ENCODE data around the gene GLI1.
"Not testable (repeated sequence)": the region's sequence is repeated elsewhere in the genome, so short reads cannot be mapped to it uniquely, and the experiment has no call there.

The GLI1 gene

DNA sequence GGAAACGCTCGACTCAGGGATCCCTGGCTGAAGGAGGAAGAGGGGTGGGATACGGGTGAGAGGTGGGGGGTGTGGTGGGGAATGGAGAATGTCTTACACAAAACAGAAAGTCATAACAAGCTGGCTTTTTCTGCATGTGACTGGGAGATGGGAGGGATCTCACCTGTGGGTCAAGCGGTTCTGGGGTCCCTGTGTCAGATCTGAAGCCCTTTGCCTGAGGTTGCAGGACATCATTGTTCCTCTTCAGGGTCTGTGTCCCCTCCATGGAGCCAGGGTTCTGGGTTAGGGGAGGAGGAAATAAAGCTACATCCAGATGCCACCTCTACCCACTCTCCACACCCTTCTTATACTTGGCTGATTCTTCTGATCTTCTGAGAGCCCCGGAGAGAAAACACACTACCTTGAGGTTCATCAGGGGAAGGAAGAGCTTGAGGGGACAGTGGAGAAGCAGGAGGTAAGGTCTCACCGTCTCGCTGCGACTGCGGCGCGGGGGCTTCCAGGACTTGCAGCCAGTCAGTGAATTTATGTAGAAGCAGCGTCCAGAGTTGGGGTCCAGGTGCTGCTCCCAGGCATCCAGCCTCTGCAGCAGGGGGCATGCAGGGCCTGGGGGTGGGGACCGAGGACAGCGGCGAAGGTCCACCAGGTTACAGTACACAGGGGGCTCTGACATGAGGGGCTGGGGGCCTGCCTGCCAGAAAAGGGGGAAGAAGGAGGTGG is 17.6 kb downstream of the GLI1 start:
- no peak for DNase-seq

DNA sequence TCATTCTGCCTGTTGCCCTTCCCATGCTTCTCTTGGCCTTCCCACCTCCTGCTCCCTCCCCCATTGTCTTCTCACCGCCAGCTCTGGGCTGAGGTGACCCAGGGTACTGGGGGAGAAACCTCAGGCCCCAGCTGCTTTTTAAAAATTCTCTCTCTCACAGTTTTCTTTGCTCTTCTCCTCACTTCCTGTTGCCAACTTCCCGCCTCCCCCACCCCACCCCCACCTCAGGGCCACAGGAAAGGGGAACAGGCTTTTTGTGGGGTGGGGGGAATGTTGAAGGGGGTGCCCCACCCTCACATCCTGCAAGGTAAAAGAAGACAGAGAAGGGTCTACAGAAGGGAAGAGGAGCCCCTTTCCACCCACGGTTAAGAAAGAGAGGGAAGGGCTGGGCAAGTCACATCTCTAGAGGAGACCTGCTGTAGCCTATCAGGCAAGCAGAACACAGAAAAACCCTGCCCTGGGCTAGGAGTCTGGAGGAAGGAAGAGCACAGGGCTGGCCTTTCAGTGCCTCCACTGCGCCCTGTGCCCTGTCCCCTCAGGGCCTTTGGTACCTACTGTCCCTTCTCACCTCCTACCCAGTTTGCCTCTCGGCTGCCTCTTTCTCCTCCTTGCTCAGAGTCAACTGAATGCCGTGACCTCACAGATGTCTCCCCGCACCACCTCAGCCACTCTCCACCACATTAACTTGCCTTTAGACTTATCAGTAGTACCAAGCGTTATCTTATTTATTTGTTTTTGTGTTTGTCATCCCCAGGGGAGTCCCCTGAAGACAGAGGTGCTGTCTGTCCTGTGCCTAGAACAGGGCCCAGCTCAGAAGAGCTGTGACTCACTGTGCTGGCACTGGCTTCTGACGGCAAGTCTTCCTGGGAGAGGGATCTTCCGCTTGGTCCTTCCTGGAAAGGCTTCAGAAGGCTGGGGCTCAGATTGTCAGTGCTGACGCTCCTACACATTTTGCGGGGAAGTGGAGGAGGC is 18.4 kb downstream of the GLI1 start:
- peak; percentile 84 for DNase-seq

DNA sequence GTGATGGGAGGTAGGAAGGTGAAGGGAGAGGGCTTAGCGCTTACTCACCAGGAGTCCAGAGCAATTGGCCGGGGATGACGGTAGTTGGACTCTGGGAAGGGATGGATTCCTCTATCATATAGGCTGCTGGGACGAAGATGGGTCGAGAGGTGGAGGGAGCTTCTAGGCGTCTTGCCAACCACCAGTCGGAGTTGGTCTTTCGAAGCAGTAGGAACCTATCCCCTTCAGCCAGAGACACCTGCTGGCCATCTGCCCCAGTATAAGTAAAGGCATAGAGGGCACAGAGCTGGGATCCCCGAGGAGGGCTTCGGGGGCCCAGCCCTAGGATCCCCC is 19.4 kb downstream of the GLI1 start:
- no peak for DNase-seq

DNA sequence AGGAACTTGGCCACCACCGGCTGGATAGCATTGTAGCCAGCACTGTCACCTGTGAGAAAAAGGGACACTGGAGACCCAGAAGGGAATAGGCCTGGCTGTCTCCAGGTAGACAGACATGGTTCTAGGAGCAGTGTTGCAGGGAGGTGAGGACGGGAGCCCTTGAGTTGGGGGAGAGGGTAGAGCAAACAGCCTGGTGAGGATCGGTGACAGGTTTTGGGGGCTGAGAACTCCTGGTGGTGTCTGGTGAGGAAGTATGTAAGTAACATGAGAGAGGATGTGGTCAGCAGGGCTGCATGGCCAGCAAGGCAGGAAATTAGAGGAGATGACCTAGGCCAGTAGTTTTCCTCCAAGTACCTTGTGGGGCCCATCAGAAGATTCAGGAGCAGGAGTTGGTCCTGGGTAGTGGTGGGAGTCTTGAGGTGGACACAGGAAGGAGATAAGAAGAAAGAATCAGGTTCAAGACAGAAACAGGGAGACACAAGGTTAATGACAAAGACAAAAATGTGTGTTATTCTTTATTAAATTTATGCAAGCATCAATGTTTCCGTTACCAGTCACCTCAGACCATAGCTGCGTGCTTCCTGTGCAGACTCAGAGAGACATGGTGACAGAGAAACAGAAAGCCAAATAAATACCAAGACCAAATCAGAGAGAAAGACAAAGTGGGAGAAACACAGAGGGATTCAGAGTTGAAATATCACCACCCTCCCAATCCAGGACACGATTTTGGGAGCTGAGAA is 20.0 kb downstream of the GLI1 start, which contains the start of gene ARHGAP9:
ARHGAP9 (minus strand) TSS at position 491 of the 740 bp plus-strand sequence; CDS start at position 31, 460 bp downstream.
- peak; percentile 84 for DNase-seq

DNA sequence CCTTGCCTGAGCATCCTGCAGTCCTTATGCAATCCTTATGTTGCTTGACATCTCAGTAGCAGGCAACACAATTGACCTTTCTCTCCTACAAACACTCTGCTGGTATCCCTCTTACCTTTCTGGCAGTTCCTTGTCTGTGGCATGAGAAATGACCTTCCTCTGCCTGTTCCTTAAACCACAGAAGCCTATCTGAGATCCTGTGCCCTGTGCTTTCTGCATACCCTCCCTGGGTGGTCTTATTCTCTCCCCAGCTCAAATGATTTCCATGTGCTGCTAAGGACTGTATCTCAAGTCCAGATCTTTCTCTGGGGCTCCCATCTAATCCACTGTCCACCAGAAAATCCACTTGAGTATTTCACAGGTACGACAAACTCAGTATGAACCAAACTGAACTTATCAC is 22.1 kb downstream of the GLI1 start:
- DNase-seq = no peak

DNA sequence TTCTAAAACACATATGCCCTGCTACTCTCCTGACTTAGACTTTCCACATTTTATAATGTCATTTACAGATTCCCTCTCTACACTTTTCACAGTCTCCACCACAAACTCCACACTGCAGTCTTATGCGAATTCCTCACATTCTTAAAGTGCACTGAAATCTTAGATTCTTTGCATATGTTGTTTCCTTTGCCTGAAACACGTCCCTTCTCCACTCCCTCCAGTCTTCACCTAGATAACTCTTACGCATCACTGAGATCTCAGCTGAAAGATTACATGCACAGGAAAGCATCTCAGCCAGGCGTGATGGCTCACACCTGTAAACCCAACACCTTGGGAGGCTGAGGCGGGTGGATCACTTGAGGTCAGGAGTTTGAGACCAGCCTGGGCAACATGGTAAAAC is 23.9 kb downstream of the GLI1 start:
- DNase-seq = no peak

DNA sequence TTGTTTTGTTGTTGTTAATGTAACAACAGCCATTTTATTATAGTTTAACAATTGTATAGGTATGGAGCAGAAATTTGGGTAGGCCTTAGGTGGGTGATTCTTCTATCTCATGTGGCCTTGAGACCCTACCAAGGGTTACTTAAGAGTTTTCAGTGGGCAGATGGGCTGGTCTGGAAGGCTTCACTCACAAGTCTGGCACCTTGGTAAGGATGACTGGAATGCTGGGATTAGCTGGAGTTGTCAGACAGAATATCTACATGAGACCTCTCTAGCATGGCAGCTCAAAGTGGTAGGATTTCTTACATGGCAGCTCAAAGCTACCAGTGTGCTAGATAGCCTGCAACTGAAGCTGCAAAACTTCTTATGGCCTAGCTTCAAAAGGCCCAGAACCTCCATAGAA is 26.1 kb downstream of the GLI1 start:
- DNase-seq = no peak

DNA sequence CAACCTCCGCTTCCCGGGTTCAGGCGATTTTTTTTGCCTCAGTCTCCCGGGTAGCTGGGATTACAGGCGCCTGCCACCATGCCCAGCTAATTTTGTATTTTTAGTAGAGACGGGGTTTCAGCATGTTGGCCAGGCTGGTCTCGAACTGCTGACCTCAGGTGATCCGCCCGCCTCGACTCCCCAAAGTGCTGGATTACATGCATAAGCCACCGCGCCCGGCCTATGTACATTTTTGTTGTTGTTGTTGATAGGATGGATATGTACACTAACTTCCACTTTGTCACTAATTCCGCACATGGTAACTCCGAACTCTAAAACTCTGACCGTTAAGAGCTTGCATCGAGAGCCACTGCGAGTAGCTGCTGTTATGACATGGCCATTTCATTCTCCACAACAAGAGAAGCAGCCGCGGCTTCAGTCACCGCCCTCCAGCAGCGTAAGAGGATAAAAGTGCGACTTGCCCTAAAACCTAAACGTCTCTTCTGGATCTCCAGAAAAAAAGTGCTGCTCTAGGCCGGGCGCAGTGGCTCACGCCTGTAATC is 27.5 kb downstream of the GLI1 start:
- DNase-seq = no peak

DNA sequence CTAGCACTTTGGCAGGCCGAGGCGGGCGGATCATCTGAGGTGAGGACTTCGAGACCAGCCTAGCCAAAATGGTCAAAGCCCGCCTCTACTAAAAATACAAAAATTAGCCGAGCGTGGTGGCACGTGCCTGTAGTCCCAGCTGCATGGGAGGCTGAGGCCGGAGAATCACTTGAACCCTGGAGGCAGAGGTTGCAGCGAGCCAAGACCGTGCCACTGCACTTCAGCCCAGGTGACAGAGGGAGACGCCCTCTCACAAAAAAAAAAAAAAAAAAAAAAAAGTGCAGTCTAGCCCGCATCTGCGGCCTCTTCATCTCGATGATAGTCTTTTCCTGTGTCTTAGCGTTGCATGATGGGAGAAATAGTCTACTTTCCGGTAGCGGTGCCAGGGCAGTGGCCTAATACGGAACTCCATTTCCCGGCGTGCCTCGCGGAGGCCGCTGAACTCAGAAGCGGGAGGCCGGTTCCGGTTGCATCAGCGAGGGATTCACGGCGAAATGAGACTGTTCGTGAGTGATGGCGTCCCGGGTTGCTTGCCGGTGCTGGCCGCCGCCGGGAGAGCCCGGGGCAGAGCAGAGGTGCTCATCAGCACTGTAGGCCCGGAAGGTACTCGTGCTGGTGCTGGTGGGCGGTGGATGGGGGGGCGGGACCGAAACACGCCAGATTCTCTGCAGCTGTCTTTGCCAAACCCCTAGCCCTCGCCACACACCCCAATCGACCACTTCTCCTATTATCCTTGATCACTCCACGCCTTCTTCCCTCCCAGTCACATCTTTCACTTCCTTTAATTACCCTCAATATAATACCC is 28.2 kb downstream of the GLI1 start, which contains the start of gene MARS1:
MARS1 (plus strand) TSS at position 472 of the 805 bp plus-strand sequence; CDS start at position 495, 23 bp downstream.
- DNase-seq = peak; percentile 98

DNA sequence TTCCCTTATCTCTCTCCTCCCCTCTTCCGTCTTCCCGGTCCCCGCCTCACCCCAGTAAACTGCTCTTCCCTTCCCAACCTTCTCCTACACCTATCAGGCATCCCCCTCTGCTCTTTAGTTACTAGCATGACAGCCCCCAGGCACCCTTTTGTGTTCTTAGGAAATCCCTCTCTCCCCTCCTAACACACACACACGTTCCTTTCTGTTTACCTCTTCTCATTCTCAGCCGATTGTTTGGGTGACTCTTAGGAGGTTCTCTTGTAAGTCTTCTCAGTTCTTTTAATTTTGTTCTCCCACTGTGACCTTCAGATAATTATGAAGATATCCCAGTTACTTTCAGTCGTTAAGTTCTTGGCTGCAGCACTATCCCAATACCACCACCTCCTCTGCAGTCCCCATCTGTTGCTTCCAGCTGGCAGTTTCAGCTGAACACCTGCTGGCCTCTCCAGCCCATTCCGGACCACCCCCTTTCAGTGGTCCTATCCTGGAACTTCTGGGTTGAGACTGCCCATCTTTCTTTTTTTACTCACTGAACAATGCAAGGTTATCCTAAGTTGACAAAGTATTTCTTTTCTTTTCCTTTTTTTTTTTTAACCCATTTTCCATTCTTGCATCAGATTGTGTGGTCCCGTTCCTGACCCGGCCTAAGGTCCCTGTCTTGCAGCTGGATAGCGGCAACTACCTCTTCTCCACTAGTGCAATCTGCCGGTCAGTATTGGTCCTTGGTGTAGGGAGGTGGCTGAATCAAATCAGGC is 29.0 kb downstream of the GLI1 start:
- DNase-seq = no peak

DNA sequence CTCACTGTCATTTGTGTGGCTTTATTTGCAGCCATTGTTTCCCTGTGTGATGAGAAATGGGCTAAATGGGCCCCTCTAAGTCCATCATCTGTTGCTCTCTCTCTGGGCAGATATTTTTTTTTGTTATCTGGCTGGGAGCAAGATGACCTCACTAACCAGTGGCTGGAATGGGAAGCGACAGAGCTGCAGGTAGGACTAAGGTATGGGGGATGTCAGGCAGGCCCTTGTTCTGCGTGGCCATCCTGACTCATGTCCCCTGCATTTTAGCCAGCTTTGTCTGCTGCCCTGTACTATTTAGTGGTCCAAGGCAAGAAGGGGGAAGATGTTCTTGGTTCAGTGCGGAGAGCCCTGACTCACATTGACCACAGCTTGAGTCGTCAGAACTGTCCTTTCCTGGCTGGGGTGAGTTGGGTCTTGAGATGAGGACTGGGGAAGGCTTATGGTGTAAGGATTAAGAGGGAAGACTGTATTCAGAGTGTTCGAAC is 29.6 kb downstream of the GLI1 start:
- DNase-seq = no peak

DNA sequence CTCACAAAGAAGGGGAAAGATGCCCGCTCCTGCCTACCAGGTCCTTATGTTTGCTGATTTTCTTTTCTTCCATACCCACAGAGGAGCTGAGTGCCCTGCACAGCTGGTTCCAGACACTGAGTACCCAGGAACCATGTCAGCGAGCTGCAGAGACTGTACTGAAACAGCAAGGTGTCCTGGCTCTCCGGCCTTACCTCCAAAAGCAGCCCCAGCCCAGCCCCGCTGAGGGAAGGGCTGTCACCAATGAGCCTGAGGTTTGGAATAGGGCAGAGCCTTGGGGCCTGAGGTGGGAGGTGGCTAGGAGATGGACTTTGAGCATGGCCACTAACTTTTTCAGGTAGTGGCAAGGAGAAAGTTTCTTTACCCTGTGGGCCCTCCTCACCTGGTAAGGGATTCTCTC is 30.5 kb downstream of the GLI1 start:
- DNase-seq = no peak

DNA sequence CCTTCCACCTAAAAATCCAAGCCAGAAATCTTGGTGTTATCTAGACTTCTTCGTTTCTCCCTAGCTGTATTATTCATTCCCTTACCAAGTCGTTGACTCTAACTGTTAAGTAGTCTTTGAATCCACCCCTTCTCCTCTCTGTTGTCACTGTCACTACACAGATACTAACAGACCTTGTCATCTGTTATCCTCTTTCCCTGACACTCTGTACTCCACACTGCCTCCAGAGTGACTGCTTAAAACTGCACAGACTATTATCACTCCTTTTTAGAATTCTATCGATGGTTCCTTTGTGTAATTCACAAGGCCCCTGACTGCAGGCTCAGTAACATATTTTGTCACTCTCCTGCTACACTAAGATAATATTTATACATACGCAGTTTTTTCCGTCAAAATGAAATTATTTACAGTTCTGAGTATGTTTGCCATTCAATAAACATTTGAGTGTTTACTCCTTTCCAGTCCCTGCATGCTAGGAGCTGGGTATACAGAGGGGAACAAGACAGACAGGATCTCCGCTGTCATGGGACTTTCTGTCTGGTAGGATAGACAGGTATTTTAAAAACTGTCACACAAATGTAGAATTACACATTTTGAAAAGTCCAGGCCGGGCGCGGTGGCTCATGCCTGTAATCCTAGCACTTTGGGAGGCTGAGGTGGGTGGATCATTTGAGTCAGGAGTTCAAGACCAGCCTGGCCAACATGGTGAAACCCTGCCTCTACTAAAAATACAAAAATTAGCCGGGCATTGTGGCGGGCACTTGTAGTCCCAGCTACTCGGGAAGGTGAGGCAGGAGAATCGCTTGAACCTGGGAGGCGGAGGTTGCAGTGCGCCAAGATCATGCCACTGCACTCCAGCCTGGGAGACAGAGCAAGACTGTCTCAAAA is 32.1 kb downstream of the GLI1 start:
- DNase-seq = no peak

DNA sequence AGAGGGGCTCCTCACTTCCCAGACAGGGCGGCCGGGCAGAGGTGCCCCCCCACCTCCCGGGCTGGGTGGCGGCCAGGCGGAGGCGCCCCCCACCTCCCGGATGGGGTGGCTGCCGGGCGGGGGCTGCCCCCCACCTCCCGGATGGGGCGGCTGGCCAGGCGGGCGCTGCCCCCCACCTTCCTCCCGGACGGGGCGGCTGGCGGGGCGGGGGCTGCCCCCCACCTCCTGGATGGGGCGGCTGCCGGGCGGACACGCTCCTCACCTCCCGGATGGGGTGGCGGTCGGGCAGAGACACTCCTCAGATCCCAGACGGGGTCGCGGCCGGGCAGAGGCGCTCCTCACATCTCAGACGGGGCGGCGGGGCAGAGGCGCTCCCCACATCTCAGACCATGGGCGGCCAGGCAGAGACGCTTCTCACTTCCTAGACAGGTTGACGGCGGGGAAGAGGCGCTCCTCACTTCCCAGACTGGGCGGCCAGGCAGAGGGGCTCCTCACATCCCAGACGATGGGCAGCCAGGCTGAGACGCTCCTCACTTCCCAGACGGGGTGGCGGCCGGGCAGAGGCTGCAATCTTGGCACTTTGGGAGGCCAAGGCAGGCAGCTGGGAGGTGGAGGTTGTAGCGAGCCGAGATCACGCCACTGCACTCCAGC is 35.6 kb downstream of the GLI1 start:
- not testable (repeated sequence) for DNase-seq

DNA sequence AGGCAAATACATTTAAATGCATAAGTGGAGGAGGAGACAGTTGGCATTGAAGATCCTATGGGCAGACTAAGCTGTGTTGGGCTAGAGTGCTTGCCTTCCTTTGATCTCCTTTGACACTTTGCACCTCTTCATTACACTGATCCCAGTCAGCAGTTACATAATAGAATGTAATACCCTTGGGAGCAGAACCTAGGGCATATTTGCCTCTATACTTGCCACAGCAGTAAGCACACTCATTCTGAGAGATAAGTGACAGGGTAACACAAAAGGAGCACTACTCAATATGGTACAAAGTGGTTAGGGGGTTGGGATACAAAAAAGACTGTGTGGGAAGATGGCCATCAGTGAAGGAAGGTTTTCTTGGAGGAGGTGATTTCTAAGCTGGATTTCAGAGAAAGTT is 37.2 kb downstream of the GLI1 start:
- no peak for DNase-seq

DNA sequence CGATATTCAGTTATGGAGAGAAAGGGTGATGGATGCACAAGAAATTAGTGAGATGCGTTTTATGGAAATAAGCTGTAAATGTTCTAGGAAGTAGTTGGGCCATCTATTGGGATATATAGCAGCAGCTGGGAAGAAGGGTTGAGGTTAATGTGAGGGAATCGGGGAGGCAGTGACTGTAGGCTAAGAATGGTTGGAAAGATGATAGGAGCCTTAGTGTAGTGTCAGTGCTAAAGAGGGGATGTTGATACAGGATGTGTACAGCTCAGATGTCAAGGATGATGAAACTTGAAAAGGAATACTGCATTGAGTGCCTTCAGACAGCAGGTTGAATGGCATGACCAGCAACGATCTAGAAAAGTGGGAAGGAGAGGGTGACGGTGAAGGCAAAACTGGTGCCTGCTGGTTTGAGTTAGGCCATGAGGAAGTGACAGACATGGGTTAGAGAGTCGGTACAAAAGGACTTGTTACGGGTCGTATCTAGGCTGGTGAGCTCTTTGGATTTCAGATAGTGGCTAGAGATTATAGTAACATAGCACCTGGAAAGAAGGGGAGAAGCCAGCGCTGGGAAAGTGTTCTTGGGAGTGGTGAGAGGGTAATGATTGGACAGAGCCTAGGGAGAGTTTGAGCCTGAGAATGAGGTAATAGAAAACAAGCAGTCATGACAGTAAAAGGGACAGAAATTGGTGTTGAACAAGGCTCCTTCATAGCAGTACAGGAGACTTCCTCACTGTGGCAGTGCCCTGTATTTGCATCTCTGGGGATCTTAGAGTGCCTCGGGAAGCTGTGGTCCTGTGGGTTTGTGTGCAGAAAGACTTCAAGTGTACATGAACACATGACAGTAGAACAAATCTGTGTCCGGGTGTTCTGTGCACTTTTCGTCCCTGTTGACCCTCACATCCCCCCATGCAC is 37.9 kb downstream of the GLI1 start:
- DNase-seq = no peak

DNA sequence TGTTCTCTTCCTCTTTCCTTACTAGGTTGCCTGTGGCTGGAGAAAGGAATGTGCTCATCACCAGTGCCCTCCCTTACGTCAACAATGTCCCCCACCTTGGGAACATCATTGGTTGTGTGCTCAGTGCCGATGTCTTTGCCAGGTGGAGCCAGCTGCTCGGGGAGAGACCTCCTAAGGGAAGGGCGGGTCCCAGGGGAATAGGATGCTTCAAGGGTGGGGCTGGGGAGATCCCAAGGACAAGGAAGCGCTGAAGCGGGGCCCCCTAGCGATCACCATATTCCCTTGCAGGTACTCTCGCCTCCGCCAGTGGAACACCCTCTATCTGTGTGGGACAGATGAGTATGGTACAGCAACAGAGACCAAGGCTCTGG is 38.5 kb downstream of the GLI1 start:
- DNase-seq = no peak

DNA sequence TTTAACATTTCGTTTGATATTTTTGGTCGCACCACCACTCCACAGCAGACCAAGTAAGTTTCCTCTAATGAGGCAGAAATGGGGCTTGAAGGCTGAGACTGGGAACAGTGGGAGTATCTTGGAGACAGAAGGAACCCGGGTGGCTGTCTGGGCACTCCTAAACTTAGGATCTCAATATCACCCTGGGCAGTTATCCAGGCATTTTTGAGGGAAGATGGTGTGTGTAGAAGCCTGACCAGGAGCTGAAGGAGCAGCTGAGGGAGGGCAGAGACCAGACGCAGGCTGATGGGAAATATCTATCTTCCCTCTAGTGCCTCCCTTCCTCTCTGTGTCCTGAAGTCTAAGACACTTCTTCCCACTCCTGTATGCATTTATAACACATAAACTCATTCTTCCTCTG is 39.0 kb downstream of the GLI1 start:
- DNase-seq = no peak

DNA sequence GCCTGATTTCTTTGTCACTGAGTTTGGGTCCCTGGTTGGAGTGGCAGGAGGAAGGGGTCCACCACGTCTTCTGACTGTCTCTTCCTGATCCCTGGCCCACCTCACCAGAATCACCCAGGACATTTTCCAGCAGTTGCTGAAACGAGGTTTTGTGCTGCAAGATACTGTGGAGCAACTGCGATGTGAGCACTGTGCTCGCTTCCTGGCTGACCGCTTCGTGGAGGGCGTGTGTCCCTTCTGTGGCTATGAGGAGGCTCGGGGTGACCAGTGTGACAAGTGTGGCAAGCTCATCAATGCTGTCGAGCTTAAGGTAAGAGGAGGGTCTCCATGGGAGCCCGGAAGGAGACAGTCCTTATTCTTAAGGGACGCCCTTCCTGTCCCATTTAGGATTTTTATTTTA is 40.6 kb downstream of the GLI1 start:
- DNase-seq = no peak
